Neural cell (in vitro differentiated cells): ENCODE results near the gene DYNLL1. TPM values are rescaled to one million over a fixed set of nuclear protein-coding genes. Genes with fewer than 3 reads are reported as not detected.

ENCODE experiments used
- H2AFZ ChIP-seq: fragments of 200-600, 300-800 bp; sonication (generic), shearing (Covaris generic); 2 replicates; pipeline ENCODE4 v1.6.0; 2014; ENCODE audit warnings: low read depth, mild to moderate bottlenecking, antibody characterized with exemption, low read length, moderate library complexity
- H3F3A ChIP-seq: fragments of 200-600 bp; shearing (Covaris generic); 2 replicates; pipeline ENCODE4 v1.6.1; 2016; ENCODE audit warnings: mild to moderate bottlenecking, moderate library complexity, mixed read lengths, antibody characterized with exemption, low read length; ENCODE audit not compliant: insufficient read depth, poor library complexity, severe bottlenecking
- H3K27ac ChIP-seq: fragments of 200-600, 300-800 bp; sonication (generic), shearing (Covaris generic); 2 replicates; pipeline ENCODE4 v1.5.1; 2014; ENCODE audit warnings: mild to moderate bottlenecking, low read length, moderate library complexity
- H3K27me3 ChIP-seq: fragments of 300-800, 200-600 bp; sonication (generic), shearing (Covaris generic); 2 replicates; pipeline ENCODE4 v1.6.0; 2014; ENCODE audit warnings: mild to moderate bottlenecking, low read depth, low read length, moderate library complexity; ENCODE audit not compliant: insufficient read depth
- H3K36me3 ChIP-seq: fragments of 300-800, 200-600 bp; sonication (generic), shearing (Covaris generic); 2 replicates; pipeline ENCODE4 v1.5.1; 2014; ENCODE audit warnings: mild to moderate bottlenecking, antibody characterized with exemption, low read length, moderate library complexity; ENCODE audit not compliant: insufficient read depth
- H3K4me2 ChIP-seq: fragments of 300-800, 200-600 bp; sonication (generic), shearing (Covaris generic); 2 replicates; pipeline ENCODE4 v1.6.0; 2014; ENCODE audit warnings: mild to moderate bottlenecking, low read length
- H3K4me3 ChIP-seq: fragments of 300-800, 200-600 bp; sonication (generic), shearing (Covaris generic); 2 replicates; pipeline ENCODE4 v1.5.1; 2014; ENCODE audit warnings: mild to moderate bottlenecking, low read length, moderate library complexity
- H3K79me2 ChIP-seq: fragments of 200-600 bp; shearing (Covaris generic); replicated peaks from 2 replicates; pipeline ENCODE4 v1.6.0; 2014; ENCODE audit warnings: mild to moderate bottlenecking, low read length, moderate library complexity; ENCODE audit not compliant: insufficient read depth
- H3K9ac ChIP-seq: fragments of 300-800, 200-600 bp; sonication (generic), shearing (Covaris generic); 2 replicates; pipeline ENCODE4 v1.6.1; 2016; ENCODE audit warnings: mild to moderate bottlenecking, low read length, mixed read lengths
- H3K9me2 ChIP-seq: fragments of 200-600 bp; shearing (Covaris generic); 2 replicates; pipeline ENCODE4 v1.6.1; 2016; ENCODE audit warnings: mild to moderate bottlenecking, low read length, mixed read lengths; ENCODE audit not compliant: insufficient read depth
- H3K9me3 ChIP-seq: fragments of 200-600, 300-800 bp; sonication (generic), shearing (Covaris generic); 2 replicates; pipeline ENCODE4 v1.6.1; 2016; ENCODE audit warnings: mild to moderate bottlenecking, mixed run types, low read length, moderate library complexity, mixed read lengths
- H4K20me1 ChIP-seq: fragments of 200-600 bp; shearing (Covaris generic); 2 replicates; pipeline ENCODE4 v1.6.1; 2016; ENCODE audit warnings: mild to moderate bottlenecking, mixed run types; ENCODE audit not compliant: insufficient read depth
- MXI1 ChIP-seq: fragments of 450-650 bp; conservative IDR thresholded peaks from 2 replicates; pipeline ENCODE4 v1.6.1; 2014; ENCODE audit warnings: antibody characterized with exemption, mild to moderate bottlenecking; ENCODE audit not compliant: poor library complexity, severe bottlenecking
- POLR2AphosphoS5 ChIP-seq: IDR thresholded peaks from 2 replicates; pipeline ENCODE4 v1.6.1; 2012
- SMC3 ChIP-seq: fragments of 450-650 bp; conservative IDR thresholded peaks from 2 replicates; pipeline ENCODE4 v1.6.1; 2014; ENCODE audit warnings: antibody characterized with exemption, mild to moderate bottlenecking, moderate library complexity; ENCODE audit not compliant: poor library complexity
- TAF1 ChIP-seq: IDR thresholded peaks from 2 replicates; pipeline ENCODE4 v1.6.1; 2012; ENCODE audit warnings: low read depth
- polyA plus RNA-seq: library from polyadenylated mRNA; depleted of rRNA; stranded (reverse); fragments of >200 nt; gene quantifications from 2 replicates; pipeline ENCODE4 v1.2.3, GENCODE V29; 2014

Gene DYNLL1
- polyA plus RNA-seq, 1 donor from 2014 or later, result 466 TPM

- no peak overlapping the region for H2AFZ ChIP-seq
- peak overlapping the region; percentile 39 for H3K9ac ChIP-seq
Measured at GRCh38 chr12:120495186-120495730, 655 bp upstream of the DYNLL1 start.

GRCh38 chr12:120496413-120497340 is 764 bp downstream of the DYNLL1 start:
- Histone ChIP-seq H3K27me3 (no peaks in the 10 kb centered on the region), H3K4me2 (peak overlapping the region; percentile 72), H3K79me2 (peaks cover 23% of the 10 kb centered on the region), H3K36me3 (no peaks in the 10 kb centered on the region), H3K9ac (peak overlapping the region; percentile 66), H3F3A (no peaks in the 10 kb centered on the region), H2AFZ (peak overlapping the region; percentile 45), H3K9me3 (no peaks in the 10 kb centered on the region), H3K9me2 (no peaks in the 10 kb centered on the region), H4K20me1 (peaks cover 4% of the 10 kb centered on the region), H3K4me3 (peak overlapping the region; percentile 79), H3K27ac (peak overlapping the region; percentile 69)
- TF ChIP-seq SMC3 (peak; percentile 11), TAF1 (no peak)

More at GRCh38 chr12:120495186-120495730, 655 bp upstream of the DYNLL1 start:
- Histone ChIP-seq H3K27ac (no peak overlapping the region), H3K27me3 (no peaks in the 10 kb centered on the region), H3K9me3 (no peaks in the 10 kb centered on the region), H3F3A (no peaks in the 10 kb centered on the region), H4K20me1 (peaks cover 4% of the 10 kb centered on the region), H3K79me2 (peaks cover 23% of the 10 kb centered on the region), H3K4me3 (peak overlapping the region; percentile 79), H3K4me2 (peak overlapping the region; percentile 49), H3K9me2 (no peaks in the 10 kb centered on the region), H3K36me3 (no peaks in the 10 kb centered on the region)
- TF ChIP-seq TAF1 (no peak), MXI1 (no peak)

GRCh38 chr12:120497524-120498150 is 1.7 kb downstream of the DYNLL1 start:
- Histone ChIP-seq H3K79me2 (peaks cover 23% of the 10 kb centered on the region), H3K36me3 (no peaks in the 10 kb centered on the region), H3K9me2 (no peaks in the 10 kb centered on the region), H3K4me2 (peak overlapping the region; percentile 72), H3K9me3 (no peaks in the 10 kb centered on the region), H4K20me1 (peaks cover 4% of the 10 kb centered on the region), H3F3A (no peaks in the 10 kb centered on the region), H3K4me3 (peak overlapping the region; percentile 79), H3K27ac (no peak overlapping the region), H2AFZ (no peak overlapping the region), H3K9ac (peak overlapping the region; percentile 66), H3K27me3 (no peaks in the 10 kb centered on the region)
- TF ChIP-seq POLR2AphosphoS5, result no peak

GRCh38 chr12:120498870-120499515 is 3.1 kb downstream of the DYNLL1 start:
- Histone ChIP-seq H4K20me1 (peaks cover 4% of the 10 kb centered on the region), H3K9ac (no peak overlapping the region), H3K9me2 (no peaks in the 10 kb centered on the region), H3K4me3 (no peak overlapping the region), H3K9me3 (no peaks in the 10 kb centered on the region), H3K27ac (no peak overlapping the region), H3K27me3 (no peaks in the 10 kb centered on the region), H3K36me3 (peaks cover 6% of the 10 kb centered on the region), H3K4me2 (no peak overlapping the region), H2AFZ (no peak overlapping the region), H3F3A (no peaks in the 10 kb centered on the region), H3K79me2 (peaks cover 23% of the 10 kb centered on the region)
- no peak for TF ChIP-seq TAF1
